Panc1 (cell line): ENCODE results near the gene MINK1. TPM values are rescaled to one million over a fixed set of nuclear protein-coding genes. Genes with fewer than 3 reads are reported as not detected.

Experiments
- ATAC-seq: fragments of 200-7000 bp; cut with Tn5 transposase; 2 replicates; pipeline ENCODE4 v1.9.1; 2020; ENCODE audit warnings: mild to moderate bottlenecking, moderate library complexity
- BruUV-seq: library from RNA; stranded (reverse); fragments of 400-500 nt; replicated peaks from 2 replicates; lab custom pipeline; 2021; lab: Mats Ljungman, UMichigan
- CTCF ChIA-PET: fragments of 300-600 bp; sonication (Branson Sonifier 250); formaldehyde crosslinking; loops from one replicate; lab custom pipeline; 2022; ENCODE audit warnings: antibody characterized with exemption; lab: Charles Lee
- POLR2A ChIA-PET: fragments of 300-600 bp; sonication (Branson Sonifier 250); formaldehyde crosslinking; loops from one replicate; lab custom pipeline; 2022; ENCODE audit warnings: antibody characterized with exemption; lab: Charles Lee
- DNase-seq: peaks from one replicate; pipeline ENCODE4 v3.0.0-alpha.2; 2010; ENCODE audit warnings: low read depth, low spot score
- H3K27ac ChIP-seq: 2 replicates; pipeline ENCODE4 v1.5.1; 2011; ENCODE audit warnings: mild to moderate bottlenecking, low read length, inconsistent platforms
- H3K27me3 ChIP-seq: fragments of 200-500 bp; sonication (Bioruptor generic); 2 replicates; pipeline ENCODE4 v1.6.0; 2014; ENCODE audit warnings: low read length, inconsistent platforms; ENCODE audit not compliant: control insufficient read depth, insufficient read depth
- H3K36me3 ChIP-seq: fragments of 200-500 bp; sonication (Bioruptor generic); 2 replicates; pipeline ENCODE4 v1.5.1; 2014; ENCODE audit warnings: inconsistent platforms, mild to moderate bottlenecking, low read length, moderate library complexity; ENCODE audit not compliant: control insufficient read depth, insufficient read depth
- H3K4me1 ChIP-seq: 2 replicates; pipeline ENCODE4 v1.5.1; 2011; ENCODE audit warnings: inconsistent platforms, mild to moderate bottlenecking, low read length, moderate library complexity; ENCODE audit not compliant: control insufficient read depth, insufficient read depth
- H3K4me3 ChIP-seq, 2 experiments: 2 replicates each; pipeline ENCODE4 v1.5.1; 2011 to 2012; ENCODE audit warnings: low read depth in 2 of 2, low read length in 2 of 2, mild to moderate bottlenecking in 2 of 2, inconsistent platforms in 1 of 2, moderate library complexity in 1 of 2
- H3K9me3 ChIP-seq: fragments of 200-500 bp; sonication (Bioruptor generic); 2 replicates; pipeline ENCODE4 v1.5.1; 2014; ENCODE audit warnings: low read depth, mild to moderate bottlenecking, inconsistent platforms, low read length, moderate library complexity; ENCODE audit not compliant: control insufficient read depth, insufficient read depth
- POLR2AphosphoS5 ChIP-seq: IDR thresholded peaks from 2 replicates; pipeline ENCODE4 v1.6.1; 2012; ENCODE audit warnings: mild to moderate bottlenecking, low read depth, low read length, moderate library complexity
- SIN3A ChIP-seq: IDR thresholded peaks from 2 replicates; pipeline ENCODE4 v1.6.1; 2012; ENCODE audit warnings: low read depth, mild to moderate bottlenecking, low read length, moderate library complexity, borderline replicate concordance; ENCODE audit not compliant: insufficient read depth
- TCF7L2 ChIP-seq: IDR thresholded peaks from 2 replicates; pipeline ENCODE4 v1.6.1; 2011; ENCODE audit warnings: mild to moderate bottlenecking, low read depth, low read length, inconsistent platforms
- in situ Hi-C: cut with HindIII; loops from 2 replicates; pipeline ENCODE4 v1.10.0; 2016; ENCODE audit warnings: low sequenced_read_pairs, low pct_unique_long_range_greater_than_20kb
- intact Hi-C: fragments of 100-400 bp; cut with micrococcal nuclease; formaldehyde crosslinking; loops from one replicate; pipeline ENCODE4 v1.10.0; 2022; ENCODE audit not compliant: unreplicated experiment
- total RNA-seq: library from RNA; stranded (reverse); gene quantifications from one replicate; pipeline ENCODE4 v1.2.1, GENCODE V29; 2021; ENCODE audit not compliant: unreplicated experiment
- TF ChIP-seq, protein P1 (sequence below), 2 experiments: IDR thresholded peaks; 2 replicates each; pipeline ENCODE4 v1.6.1; 2011 to 2012; ENCODE audit warnings: low read depth in 2 of 2, control low read depth in 1 of 2, low read length in 1 of 2, mild to moderate bottlenecking in 1 of 2, moderate library complexity in 1 of 2; ENCODE audit not compliant: insufficient read depth in 1 of 2
- TF ChIP-seq, protein P2 (sequence below): fragments of 450-650 bp; IDR thresholded peaks from 2 replicates; pipeline ENCODE4 v1.5.1; 2017; ENCODE audit warnings: mild to moderate bottlenecking

The MINK1 gene
- total RNA-seq, 1 experiment from 2014 or later = 78.2 TPM

DNA sequence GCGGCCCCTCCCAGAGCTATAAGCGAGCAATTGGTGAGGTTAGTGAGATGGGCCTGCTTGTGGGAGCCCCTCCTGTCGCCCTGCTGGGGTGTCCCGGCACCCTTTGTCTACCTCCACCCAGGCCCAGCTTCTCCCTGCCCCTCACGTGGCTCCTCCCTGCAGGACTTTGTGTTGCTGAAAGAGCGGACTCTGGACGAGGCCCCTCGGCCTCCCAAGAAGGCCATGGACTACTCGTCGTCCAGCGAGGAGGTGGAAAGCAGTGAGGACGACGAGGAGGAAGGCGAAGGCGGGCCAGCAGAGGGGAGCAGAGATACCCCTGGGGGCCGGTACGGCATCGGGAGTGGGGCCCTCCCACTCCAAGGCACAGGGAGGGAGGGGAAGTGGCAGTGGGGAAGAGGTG lies 60.1 kb downstream of the MINK1 start:
- ATAC-seq (no peak), DNase-seq (no peak)
- Histone ChIP-seq H3K4me3 (no peak overlapping the region), H3K4me1 (no peaks in the 10 kb centered on the region), H3K36me3 (peaks cover 4% of the 10 kb centered on the region; the same call in 1 of the 2 replicates), H3K9me3 (no peaks in the 10 kb centered on the region), H3K27ac (no peak overlapping the region), H3K27me3 (no peaks in the 10 kb centered on the region)
- intact Hi-C loops (no loop called here), in situ Hi-C loops (no loop called here)
- ChIA-PET POLR2A (no interaction called here), CTCF (no interaction called here)
- TF ChIP-seq, protein P1, sequence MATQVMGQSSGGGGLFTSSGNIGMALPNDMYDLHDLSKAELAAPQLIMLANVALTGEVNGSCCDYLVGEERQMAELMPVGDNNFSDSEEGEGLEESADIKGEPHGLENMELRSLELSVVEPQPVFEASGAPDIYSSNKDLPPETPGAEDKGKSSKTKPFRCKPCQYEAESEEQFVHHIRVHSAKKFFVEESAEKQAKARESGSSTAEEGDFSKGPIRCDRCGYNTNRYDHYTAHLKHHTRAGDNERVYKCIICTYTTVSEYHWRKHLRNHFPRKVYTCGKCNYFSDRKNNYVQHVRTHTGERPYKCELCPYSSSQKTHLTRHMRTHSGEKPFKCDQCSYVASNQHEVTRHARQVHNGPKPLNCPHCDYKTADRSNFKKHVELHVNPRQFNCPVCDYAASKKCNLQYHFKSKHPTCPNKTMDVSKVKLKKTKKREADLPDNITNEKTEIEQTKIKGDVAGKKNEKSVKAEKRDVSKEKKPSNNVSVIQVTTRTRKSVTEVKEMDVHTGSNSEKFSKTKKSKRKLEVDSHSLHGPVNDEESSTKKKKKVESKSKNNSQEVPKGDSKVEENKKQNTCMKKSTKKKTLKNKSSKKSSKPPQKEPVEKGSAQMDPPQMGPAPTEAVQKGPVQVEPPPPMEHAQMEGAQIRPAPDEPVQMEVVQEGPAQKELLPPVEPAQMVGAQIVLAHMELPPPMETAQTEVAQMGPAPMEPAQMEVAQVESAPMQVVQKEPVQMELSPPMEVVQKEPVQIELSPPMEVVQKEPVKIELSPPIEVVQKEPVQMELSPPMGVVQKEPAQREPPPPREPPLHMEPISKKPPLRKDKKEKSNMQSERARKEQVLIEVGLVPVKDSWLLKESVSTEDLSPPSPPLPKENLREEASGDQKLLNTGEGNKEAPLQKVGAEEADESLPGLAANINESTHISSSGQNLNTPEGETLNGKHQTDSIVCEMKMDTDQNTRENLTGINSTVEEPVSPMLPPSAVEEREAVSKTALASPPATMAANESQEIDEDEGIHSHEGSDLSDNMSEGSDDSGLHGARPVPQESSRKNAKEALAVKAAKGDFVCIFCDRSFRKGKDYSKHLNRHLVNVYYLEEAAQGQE (IDR thresholded peaks at IDR 0.05; ENCODE audit: insufficient read depth in 1 of 2, low read depth in 2 of 2, low read length in 1 of 2) = no peak
- TF ChIP-seq POLR2AphosphoS5 = no peak
- BruUV-seq = no TSS peak

DNA sequence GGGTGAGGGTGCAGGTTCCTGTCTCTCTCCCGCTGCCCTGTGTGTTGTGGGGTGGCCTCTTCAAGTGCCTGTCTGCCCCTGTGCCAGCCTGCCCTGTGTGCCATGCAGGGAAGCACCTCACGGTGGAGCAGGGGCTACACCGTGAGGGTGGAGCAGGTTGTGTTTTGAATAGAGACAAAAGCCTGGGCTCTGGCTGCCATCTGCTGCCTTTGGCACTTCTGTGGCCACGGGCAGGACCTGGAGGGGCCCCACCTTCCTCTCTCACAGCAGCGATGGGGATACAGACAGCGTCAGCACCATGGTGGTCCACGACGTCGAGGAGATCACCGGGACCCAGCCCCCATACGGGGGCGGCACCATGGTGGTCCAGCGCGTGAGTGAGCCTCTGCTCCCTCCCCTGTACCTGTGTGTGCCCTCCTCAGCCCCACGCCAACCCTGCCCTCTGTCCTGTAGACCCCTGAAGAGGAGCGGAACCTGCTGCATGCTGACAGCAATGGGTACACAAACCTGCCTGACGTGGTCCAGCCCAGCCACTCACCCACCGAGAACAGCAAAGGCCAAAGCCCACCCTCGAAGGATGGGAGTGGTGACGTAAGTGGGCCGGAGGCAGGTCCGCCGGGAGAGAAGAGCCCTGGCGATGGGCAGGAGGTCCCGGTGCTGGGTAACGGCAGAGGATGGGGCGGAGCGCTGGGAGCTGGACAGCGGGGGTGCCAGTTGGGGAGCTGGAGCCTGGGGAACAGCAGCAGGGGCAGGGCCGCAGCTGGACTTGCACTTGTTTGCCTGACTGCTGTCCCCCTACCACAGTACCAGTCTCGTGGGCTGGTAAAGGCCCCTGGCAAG lies 60.8 kb downstream of the MINK1 start:
- TF ChIP-seq SIN3A = no peak
- TF ChIP-seq, protein P2, sequence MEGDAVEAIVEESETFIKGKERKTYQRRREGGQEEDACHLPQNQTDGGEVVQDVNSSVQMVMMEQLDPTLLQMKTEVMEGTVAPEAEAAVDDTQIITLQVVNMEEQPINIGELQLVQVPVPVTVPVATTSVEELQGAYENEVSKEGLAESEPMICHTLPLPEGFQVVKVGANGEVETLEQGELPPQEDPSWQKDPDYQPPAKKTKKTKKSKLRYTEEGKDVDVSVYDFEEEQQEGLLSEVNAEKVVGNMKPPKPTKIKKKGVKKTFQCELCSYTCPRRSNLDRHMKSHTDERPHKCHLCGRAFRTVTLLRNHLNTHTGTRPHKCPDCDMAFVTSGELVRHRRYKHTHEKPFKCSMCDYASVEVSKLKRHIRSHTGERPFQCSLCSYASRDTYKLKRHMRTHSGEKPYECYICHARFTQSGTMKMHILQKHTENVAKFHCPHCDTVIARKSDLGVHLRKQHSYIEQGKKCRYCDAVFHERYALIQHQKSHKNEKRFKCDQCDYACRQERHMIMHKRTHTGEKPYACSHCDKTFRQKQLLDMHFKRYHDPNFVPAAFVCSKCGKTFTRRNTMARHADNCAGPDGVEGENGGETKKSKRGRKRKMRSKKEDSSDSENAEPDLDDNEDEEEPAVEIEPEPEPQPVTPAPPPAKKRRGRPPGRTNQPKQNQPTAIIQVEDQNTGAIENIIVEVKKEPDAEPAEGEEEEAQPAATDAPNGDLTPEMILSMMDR = no peak
- TF ChIP-seq TCF7L2 = no peak
- TF ChIP-seq, protein P1 (IDR thresholded peaks at IDR 0.05; ENCODE audit: insufficient read depth in 1 of 2, low read depth in 2 of 2, low read length in 1 of 2) = no peak
- TF ChIP-seq POLR2AphosphoS5 = no peak
- DNase-seq (no peak), ATAC-seq (no peak)
- Histone ChIP-seq H3K27ac (no peak overlapping the region), H3K36me3 (peaks cover 4% of the 10 kb centered on the region; the same call in 1 of the 2 replicates), H3K4me3 (no peak overlapping the region), H3K4me1 (no peaks in the 10 kb centered on the region), H3K9me3 (no peaks in the 10 kb centered on the region), H3K27me3 (no peaks in the 10 kb centered on the region)
- in situ Hi-C loops (no loop called here), intact Hi-C loops (no loop called here)
- ChIA-PET CTCF (no interaction called here), POLR2A (interaction anchor here (0.6 kb wide), 1 partner anchor 42 kb away, joined by 3 read pairs; no protein-coding TSS in a partner anchor)
- BruUV-seq = no TSS peak
